ENCODE measurements around the gene SORCS2.

The SORCS2 gene

DNA sequence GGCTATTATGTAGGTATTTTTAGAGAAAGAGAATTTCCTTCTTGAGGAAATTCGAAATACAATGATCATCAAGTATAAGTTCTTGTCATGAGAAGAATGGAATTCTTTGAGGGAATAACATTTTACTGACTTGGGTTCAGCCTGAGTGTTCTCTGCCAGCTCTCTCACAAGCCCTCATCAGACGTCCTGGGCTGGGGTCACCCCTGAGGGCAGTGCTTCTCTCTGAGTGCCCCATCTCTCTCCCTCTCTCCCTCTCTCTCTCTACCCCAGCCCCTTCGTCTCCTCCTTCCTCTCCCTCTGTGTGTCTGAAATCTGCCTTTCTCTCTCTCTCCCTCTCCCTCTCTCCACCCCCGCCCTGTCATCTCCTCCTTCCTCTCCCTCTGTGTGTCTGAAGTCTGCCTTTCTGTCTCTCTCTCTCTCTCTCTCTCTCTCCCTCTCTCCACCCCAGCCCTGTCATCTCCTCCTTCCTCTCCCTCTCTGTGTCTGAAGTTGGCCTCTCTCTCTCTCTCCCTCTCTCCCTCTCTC, 484.1 kb downstream of the SORCS2 start:
- H4K8ac ChIP-seq (ENCODE audit: low read depth, low read length), result no peak overlapping the region
- H3K14ac ChIP-seq (ENCODE audit: low read length), result no peak overlapping the region
- no peaks in the 10 kb centered on the region for H3K4me1 ChIP-seq (ENCODE audit: control insufficient read depth in 1 of 2, insufficient read depth in 2 of 2, low read length in 2 of 2)
- H3K79me1 ChIP-seq (ENCODE audit: low read length), result no peaks in the 10 kb centered on the region
- no peak overlapping the region for H4K12ac ChIP-seq (ENCODE audit: low read depth, low read length)
- no peak overlapping the region for H3K23ac ChIP-seq (ENCODE audit: low read length)
- no peaks in the 10 kb centered on the region for H3K9me3 ChIP-seq (ENCODE audit: insufficient read depth, low read depth, low read length)
- H2BK12ac ChIP-seq (ENCODE audit: low read length), result no peak overlapping the region
- no peak overlapping the region for H2BK5ac ChIP-seq (ENCODE audit: low read depth, low read length, poor library complexity)
- H2AFZ ChIP-seq (ENCODE audit: insufficient read depth, low read length, poor library complexity), result no peak overlapping the region
- H3K27ac ChIP-seq (ENCODE audit: low read depth, low read length), result no peak overlapping the region
- H3K4ac ChIP-seq (ENCODE audit: low read depth, low read length), result no peak overlapping the region
- H3K18ac ChIP-seq (ENCODE audit: low read length), result no peak overlapping the region
- H3K9ac ChIP-seq (ENCODE audit: low read length), result no peak overlapping the region
- H3K4me2 ChIP-seq (ENCODE audit: low read length), result no peak overlapping the region
- DNase-seq, result no peak
- no peak overlapping the region for H2BK120ac ChIP-seq (ENCODE audit: insufficient read depth, low read length, poor library complexity)
- no peaks in the 10 kb centered on the region for H3K79me2 ChIP-seq (ENCODE audit: control insufficient read depth, insufficient read depth, low read length, poor library complexity)
- H3K36me3 ChIP-seq (ENCODE audit: control insufficient read depth in 1 of 2, insufficient read depth in 2 of 2, low read length in 2 of 2), result no peaks in the 10 kb centered on the region
- H4K91ac ChIP-seq (ENCODE audit: low read depth, low read length), result no peak overlapping the region
- H2AK5ac ChIP-seq (ENCODE audit: low read length), result no peak overlapping the region
- WGBS (ENCODE audit: extremely low coverage, insufficient coverage, insufficient read length), result no CpG with 5 or more reads among the region's 4 CpGs
- no peak overlapping the region for H3K4me3 ChIP-seq (ENCODE audit: low read depth, low read length)
- no peaks in the 10 kb centered on the region for H3K27me3 ChIP-seq (ENCODE audit: insufficient read depth, low read length)

DNA sequence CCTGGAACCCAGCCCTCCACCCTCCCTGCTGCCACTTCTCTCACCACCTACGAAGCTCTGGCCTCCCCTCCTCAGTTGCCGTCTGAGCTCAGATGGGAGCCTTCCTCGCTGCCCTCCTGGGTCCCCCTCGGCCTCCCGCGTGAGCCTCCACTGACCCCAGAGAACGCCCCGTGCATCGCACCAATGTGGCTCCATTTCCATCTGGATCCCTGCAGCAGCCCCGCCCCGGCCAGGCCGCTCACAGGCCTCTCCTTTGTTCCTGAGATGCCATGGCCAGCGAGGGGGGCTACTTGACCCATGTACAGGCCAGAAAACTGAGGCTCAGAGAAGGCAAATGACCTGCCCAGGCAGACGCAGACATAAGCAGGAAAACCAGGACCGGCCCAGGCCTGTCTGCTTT, 484.7 kb downstream of the SORCS2 start:
- Histone ChIP-seq H3K4me2 (ENCODE audit: low read length) (no peak overlapping the region), H2AFZ (ENCODE audit: insufficient read depth, low read length, poor library complexity) (no peak overlapping the region)
- no peak for DNase-seq

DNA sequence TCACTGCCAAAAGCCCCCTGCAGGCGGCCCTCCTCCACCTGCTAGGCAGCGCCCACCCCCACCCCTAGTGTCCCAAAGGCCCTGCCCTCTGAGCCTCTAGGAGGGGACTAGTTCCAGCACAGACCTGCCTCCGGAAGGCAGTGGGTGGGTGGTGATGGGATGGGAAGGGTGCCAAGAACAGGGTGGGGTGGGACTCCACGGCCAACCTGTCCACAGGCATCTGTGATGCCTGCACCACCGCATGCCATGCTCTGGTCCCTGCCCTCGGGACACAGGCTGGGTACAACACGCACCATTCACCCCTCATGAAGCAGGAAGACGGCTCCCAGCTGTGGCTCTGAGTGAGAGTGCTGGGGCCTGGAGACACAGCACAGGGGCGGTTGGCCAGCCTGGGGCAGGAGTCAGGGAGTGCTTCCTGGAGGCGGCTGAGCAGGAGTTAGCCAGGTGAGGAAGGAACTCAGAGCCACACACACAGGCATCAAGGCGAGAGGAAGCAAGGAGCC, 485.5 kb downstream of the SORCS2 start:
- Histone ChIP-seq H3K27ac (ENCODE audit: low read depth, low read length) (no peak overlapping the region), H4K8ac (ENCODE audit: low read depth, low read length) (no peak overlapping the region), H3K27me3 (ENCODE audit: insufficient read depth, low read length) (no peaks in the 10 kb centered on the region)

More for the DNA sequence above, 484.7 kb downstream of the SORCS2 start:
- Histone ChIP-seq H3K4me1 (ENCODE audit: control insufficient read depth in 1 of 2, insufficient read depth in 2 of 2, low read length in 2 of 2) (no peaks in the 10 kb centered on the region), H3K14ac (ENCODE audit: low read length) (no peak overlapping the region), H2BK12ac (ENCODE audit: low read length) (no peak overlapping the region), H4K91ac (ENCODE audit: low read depth, low read length) (no peak overlapping the region), H3K9me3 (ENCODE audit: insufficient read depth, low read depth, low read length) (peaks cover 2% of the 10 kb centered on the region), H3K79me2 (ENCODE audit: control insufficient read depth, insufficient read depth, low read length, poor library complexity) (no peaks in the 10 kb centered on the region), H3K27ac (ENCODE audit: low read depth, low read length) (no peak overlapping the region), H2AK5ac (ENCODE audit: low read length) (no peak overlapping the region), H3K79me1 (ENCODE audit: low read length) (no peaks in the 10 kb centered on the region), H3K4me3 (ENCODE audit: low read depth, low read length) (peak overlapping the region; percentile 28), H3K4ac (ENCODE audit: low read depth, low read length) (no peak overlapping the region), H2BK5ac (ENCODE audit: low read depth, low read length, poor library complexity) (no peak overlapping the region), H3K27me3 (ENCODE audit: insufficient read depth, low read length) (no peaks in the 10 kb centered on the region), H3K36me3 (ENCODE audit: control insufficient read depth in 1 of 2, insufficient read depth in 2 of 2, low read length in 2 of 2) (no peaks in the 10 kb centered on the region), H4K8ac (ENCODE audit: low read depth, low read length) (no peak overlapping the region), H3K18ac (ENCODE audit: low read length) (no peak overlapping the region), H4K12ac (ENCODE audit: low read depth, low read length) (no peak overlapping the region), H2BK120ac (ENCODE audit: insufficient read depth, low read length, poor library complexity) (no peak overlapping the region), H3K9ac (ENCODE audit: low read length) (no peak overlapping the region), H3K23ac (ENCODE audit: low read length) (no peak overlapping the region)
- no CpG with 5 or more reads among the region's 15 CpGs for WGBS (ENCODE audit: extremely low coverage, insufficient coverage, insufficient read length)

DNA sequence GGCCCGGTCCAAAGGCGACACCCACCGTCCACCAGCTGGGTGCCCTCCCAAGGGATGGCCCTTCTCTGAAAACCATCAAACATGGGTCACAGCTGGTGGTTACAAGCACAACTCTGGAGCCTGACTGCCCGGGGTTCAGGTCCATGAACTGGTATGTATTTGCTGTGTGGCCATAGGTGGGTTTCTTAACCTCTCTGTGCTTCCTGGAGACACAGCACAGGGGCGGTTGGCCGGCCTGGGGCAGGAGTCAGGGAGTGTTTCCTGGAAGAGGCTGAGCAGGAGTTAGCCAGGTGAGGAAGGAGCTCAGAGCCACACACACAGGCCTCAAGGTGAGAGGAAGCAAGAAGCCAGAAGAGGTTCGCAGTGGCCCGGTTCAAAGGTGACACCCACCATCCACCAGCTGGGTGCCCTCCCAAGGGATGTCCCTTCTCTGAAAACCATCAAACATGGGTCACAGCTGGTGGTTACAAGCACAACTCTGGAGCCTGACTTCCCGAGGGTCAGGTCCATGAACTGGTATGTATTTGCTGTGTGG, 486.0 kb downstream of the SORCS2 start:
- Histone ChIP-seq H4K12ac (ENCODE audit: low read depth, low read length) (no peak overlapping the region), H3K18ac (ENCODE audit: low read length) (no peak overlapping the region), H3K4me2 (ENCODE audit: low read length) (no peak overlapping the region), H2AFZ (ENCODE audit: insufficient read depth, low read length, poor library complexity) (no peak overlapping the region), H3K14ac (ENCODE audit: low read length) (no peak overlapping the region), H3K9ac (ENCODE audit: low read length) (no peak overlapping the region), H4K8ac (ENCODE audit: low read depth, low read length) (no peak overlapping the region), H3K9me3 (ENCODE audit: insufficient read depth, low read depth, low read length) (peaks cover 9% of the 10 kb centered on the region), H4K91ac (ENCODE audit: low read depth, low read length) (no peak overlapping the region), H3K79me2 (ENCODE audit: control insufficient read depth, insufficient read depth, low read length, poor library complexity) (no peaks in the 10 kb centered on the region), H2BK120ac (ENCODE audit: insufficient read depth, low read length, poor library complexity) (no peak overlapping the region), H2BK12ac (ENCODE audit: low read length) (no peak overlapping the region), H2BK5ac (ENCODE audit: low read depth, low read length, poor library complexity) (no peak overlapping the region), H3K4me1 (ENCODE audit: control insufficient read depth in 1 of 2, insufficient read depth in 2 of 2, low read length in 2 of 2) (no peaks in the 10 kb centered on the region), H3K36me3 (ENCODE audit: control insufficient read depth in 1 of 2, insufficient read depth in 2 of 2, low read length in 2 of 2) (no peaks in the 10 kb centered on the region), H3K27me3 (ENCODE audit: insufficient read depth, low read length) (no peaks in the 10 kb centered on the region), H3K27ac (ENCODE audit: low read depth, low read length) (no peak overlapping the region), H2AK5ac (ENCODE audit: low read length) (no peak overlapping the region), H3K4ac (ENCODE audit: low read depth, low read length) (no peak overlapping the region), H3K79me1 (ENCODE audit: low read length) (no peaks in the 10 kb centered on the region), H3K4me3 (ENCODE audit: low read depth, low read length) (no peak overlapping the region), H3K23ac (ENCODE audit: low read length) (no peak overlapping the region)
- WGBS (ENCODE audit: extremely low coverage, insufficient coverage, insufficient read length), result no CpG with 5 or more reads among the region's 9 CpGs
- DNase-seq, result no peak

More for the DNA sequence above, 485.5 kb downstream of the SORCS2 start:
- Histone ChIP-seq H2BK120ac (ENCODE audit: insufficient read depth, low read length, poor library complexity) (no peak overlapping the region), H3K18ac (ENCODE audit: low read length) (no peak overlapping the region), H4K91ac (ENCODE audit: low read depth, low read length) (no peak overlapping the region), H3K4ac (ENCODE audit: low read depth, low read length) (no peak overlapping the region), H2BK5ac (ENCODE audit: low read depth, low read length, poor library complexity) (no peak overlapping the region), H3K14ac (ENCODE audit: low read length) (no peak overlapping the region), H3K79me1 (ENCODE audit: low read length) (no peaks in the 10 kb centered on the region), H3K36me3 (ENCODE audit: control insufficient read depth in 1 of 2, insufficient read depth in 2 of 2, low read length in 2 of 2) (no peaks in the 10 kb centered on the region), H3K9me3 (ENCODE audit: insufficient read depth, low read depth, low read length) (peaks cover 6% of the 10 kb centered on the region), H3K4me1 (ENCODE audit: control insufficient read depth in 1 of 2, insufficient read depth in 2 of 2, low read length in 2 of 2) (no peaks in the 10 kb centered on the region), H2AK5ac (ENCODE audit: low read length) (no peak overlapping the region), H3K79me2 (ENCODE audit: control insufficient read depth, insufficient read depth, low read length, poor library complexity) (no peaks in the 10 kb centered on the region), H3K23ac (ENCODE audit: low read length) (no peak overlapping the region), H3K4me3 (ENCODE audit: low read depth, low read length) (peak overlapping the region; percentile 31), H3K4me2 (ENCODE audit: low read length) (no peak overlapping the region), H3K9ac (ENCODE audit: low read length) (no peak overlapping the region), H2BK12ac (ENCODE audit: low read length) (no peak overlapping the region), H4K12ac (ENCODE audit: low read depth, low read length) (no peak overlapping the region), H2AFZ (ENCODE audit: insufficient read depth, low read length, poor library complexity) (no peak overlapping the region)
- WGBS (ENCODE audit: extremely low coverage, insufficient coverage, insufficient read length), result no CpG with 5 or more reads among the region's 11 CpGs
- DNase-seq, result no peak

Data from trophoblast cell (in vitro differentiated cells and primary cell).